Stimulated activated CD8-positive, alpha-beta memory T cell treated with anti-CD3 and anti-CD28 coated beads, Interleukin-4, amount 100 ng/mL, for 48 hours (primary cell): ENCODE data around the gene TACC2.

ENCODE experiments used
- DNase-seq: peaks from one replicate; pipeline ENCODE4 v3.0.0-alpha.2; 2020

TACC2 gene

GRCh38 chr10:122301055-122301810, 312.3 kb downstream of the TACC2 start:
- no peak for DNase-seq

GRCh38 chr10:122301811-122302115, 312.8 kb downstream of the TACC2 start:
- no peak for DNase-seq

- DNase-seq: no peak
These were observed 313.4 kb downstream of the TACC2 start for GRCh38 chr10:122302315-122302714.

GRCh38 chr10:122303271-122304053, 314.5 kb downstream of the TACC2 start:
- DNase-seq: no peak
